HG03108 (cell line): ENCODE results near the gene MEX3B.

Experiments used
- ATAC-seq: cut with Tn5 transposase; IDR thresholded peaks from one replicate; pipeline ENCODE4 v1.9.1; 2021; ENCODE audit warnings: moderate library complexity; ENCODE audit not compliant: unreplicated experiment

MEX3B gene

DNA sequence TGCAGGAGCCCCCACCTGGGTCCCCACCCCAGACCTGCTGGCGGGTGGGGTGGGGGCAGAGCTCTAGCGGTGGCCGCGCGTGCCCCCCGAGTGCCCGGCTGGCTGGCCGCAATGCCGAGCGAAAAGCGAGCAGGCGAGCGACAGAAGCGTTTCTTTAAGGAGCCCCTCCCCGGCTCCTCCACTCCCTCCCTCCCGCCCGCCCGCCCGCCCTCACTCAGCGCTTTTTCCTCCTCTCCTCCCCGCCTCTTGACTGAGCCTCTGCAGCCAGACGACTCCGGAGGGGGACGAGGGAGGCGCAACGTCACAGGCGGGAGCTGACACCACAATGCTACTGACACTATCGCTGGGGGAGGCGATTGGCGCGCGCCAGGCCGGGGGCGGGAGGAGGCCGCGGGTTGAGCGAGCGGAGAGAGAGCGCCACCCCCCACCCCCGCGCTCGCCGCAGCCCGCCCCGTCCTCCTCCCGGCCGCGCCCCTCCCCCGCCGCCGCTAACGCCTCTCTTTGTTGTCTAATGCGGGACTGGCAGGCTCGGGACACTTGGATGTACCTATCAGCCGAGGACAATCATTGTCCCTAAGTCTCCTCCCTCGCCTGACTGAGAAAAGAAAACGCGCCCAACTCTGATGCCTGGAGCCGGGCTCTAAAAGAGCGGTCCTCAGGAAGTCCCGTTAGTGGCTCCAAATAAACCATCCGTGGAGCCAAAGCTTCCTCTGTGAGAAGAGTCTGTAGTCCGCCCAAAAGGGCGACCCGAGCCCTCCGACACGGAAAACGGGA lies at the start of gene MEX3B:
Gene MEX3B, minus strand, starts transcription at position 127 of the 774 bp plus-strand sequence. CDS start 313 bp downstream, outside the sequence.
- ATAC-seq, result peak; percentile 66

DNA sequence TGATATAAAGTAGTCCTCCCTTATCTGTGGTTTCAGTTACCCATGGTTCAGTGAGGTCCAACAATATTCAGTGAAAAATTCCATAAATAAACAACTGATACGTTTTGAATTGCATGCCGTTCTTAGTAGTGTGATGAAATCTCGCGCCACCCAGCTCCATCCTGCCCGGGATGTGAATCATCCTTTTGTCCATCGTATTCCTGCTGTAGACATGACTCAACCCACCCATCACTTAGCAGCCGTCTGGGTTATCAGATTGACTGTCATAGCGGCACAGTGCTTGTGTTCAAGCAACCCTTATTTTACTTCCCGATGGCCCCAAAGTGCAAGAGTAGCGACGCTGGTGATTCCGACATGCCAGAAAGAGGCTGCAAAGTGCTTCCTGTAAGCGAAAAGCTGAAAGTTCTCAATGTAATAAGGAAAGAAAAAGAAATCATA lies 48.0 kb upstream of the MEX3B start:
- ATAC-seq, result no peak

DNA sequence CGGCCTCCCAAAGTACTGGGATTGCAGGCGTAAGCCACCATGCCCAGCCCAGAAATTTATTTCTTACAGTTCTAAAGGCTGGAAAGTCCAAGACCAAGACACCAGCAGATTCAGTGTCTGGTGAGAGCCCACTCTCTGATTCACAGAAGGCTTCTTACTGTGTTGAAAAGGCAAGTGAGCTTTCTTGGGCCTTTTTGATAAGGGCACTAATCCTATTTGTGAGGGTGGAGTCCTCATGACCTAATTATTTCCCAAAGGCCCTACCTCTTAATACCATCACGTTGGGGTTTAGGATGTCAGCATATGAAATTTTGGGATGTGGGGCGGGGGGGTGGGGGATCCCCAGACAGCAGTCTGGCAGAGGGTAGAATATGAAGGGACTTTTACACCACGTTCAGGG lies 47.5 kb upstream of the MEX3B start:
- no peak for ATAC-seq

DNA sequence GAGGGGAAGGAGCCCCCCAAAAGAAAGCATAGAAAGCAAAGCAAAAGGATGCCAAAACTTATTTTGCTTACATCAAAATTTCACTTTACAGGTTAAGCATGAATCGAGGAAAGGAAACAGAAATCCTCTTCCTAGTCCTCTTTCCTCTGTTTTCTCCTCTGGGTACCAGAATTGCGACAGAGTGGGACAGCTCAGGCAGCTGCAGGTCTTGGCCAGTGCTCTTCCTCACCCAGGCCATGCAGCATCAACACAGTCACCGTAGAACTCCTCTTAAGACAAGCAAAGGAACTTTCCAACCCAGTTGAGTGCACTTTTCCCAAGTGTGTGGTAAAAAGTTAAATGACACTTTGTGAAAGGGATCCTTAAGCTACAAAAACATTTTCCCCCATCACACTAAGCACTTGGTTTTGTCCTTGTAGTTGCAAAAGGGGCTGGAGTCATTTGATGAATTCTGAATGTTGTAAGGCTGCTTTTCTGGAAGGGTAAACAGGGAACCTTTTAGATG lies 45.9 kb upstream of the MEX3B start:
- no peak for ATAC-seq

DNA sequence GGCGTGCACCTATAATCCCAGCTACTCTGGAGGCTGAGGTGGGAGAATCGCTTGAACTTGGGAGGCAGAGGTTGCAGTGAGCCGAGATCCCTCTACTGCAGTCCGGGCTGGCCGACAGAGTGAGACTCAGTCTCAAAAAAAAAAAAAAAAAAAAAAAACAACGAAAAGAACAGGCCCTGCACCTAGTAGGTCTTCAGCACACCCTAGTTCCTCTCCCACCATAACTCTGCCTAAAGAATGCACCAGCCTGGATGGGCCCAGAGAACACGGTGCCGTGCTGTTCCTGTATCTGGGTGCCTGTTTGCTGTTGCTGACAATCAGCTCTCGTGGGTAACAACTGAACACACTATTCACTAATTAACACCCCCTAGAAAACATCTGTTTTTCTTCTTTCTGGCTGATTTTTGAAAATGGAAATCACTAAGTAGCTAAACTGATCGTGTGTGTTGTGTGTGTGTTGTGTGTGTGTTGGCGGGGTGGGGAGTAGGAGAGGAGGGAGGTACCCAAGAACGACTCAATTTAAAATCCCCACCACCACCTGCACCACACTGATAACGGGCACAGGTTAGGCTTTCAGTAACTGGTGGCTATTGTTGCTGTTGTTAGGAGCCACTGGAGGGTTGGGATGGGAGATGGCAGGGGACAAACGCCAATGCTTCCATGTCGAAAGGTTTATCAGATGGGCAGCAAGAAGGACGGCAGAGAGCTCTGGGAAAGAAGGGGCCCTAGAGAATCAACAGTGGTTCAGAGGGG lies 40.6 kb upstream of the MEX3B start:
- ATAC-seq, result no peak

DNA sequence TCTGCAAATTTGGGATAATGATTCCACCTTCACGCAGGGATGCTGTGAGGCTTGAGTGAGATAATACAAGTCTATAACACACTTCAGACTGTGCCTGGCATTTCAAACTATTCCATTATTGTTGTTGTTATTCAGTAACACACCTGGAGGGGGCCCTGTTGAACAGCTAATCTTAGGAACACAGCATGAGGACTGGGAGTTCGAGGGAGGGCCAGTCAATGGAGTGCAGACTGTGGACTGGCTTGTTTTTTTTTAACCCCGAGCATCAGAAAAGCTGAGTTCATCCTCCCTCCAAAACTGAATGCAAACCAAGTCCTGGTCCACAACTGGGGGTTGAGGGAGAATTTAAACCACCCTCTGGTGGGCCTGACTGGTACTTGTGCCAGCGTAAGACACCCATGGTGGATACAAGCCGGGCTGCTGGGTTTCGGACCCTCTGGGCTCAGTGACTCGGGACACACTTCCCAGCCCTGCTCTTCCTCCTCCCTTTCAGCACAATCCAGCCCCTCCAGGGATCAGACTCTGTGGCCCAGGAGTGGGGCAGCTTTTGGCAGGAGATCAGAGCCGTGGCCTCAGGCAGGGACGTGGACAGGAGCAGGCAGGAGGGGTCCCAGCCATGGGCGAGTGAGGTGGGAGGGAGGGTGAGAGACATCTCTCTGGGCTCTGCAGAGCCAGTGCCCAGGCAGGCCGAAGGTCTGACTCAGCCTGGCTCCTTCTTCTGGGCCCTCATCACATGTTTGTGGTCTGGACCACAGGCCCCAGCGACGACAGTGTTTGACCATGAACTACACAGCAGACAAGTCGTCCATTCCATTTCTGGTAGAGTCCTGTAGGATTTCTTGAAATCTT lies 36.3 kb upstream of the MEX3B start:
- no peak for ATAC-seq

DNA sequence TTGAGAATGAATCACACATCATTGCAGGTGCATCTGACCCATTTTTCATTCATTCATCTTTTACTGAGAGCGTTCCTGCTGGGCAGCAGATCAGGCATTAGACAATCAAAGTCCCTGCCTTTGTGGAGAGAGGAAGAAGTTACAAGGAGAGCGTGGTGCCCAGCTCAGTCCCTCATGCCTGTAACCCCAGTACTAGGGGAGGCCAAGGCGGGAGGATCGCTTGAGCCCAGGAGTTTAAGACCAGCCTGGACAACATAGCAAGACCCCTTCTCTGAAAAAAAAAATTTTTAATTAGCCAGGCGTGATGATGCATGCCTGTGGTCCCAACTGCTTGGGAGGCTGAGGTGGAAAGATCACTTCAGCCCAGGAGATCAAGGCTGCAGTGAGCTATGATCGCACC lies 35.0 kb upstream of the MEX3B start:
- no peak for ATAC-seq

DNA sequence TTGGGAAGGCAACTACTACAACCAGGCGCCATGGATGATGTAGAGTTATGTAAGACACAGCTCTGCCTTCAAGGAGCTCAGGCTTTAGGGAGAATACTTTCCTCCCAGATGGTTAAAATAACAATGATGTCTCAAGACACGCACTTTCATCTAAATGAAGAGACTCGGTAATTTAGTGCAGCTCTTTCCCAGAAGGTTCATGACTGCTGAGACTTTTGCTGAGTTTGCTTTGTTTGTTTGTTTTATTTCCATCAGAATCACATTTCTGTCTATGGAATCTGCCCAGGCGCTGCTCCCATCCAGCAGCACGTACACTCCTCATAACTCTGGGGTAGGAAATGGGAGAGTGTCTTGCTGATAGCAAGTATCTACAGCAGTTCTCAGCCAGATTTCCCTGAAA lies 33.9 kb upstream of the MEX3B start:
- no peak for ATAC-seq

DNA sequence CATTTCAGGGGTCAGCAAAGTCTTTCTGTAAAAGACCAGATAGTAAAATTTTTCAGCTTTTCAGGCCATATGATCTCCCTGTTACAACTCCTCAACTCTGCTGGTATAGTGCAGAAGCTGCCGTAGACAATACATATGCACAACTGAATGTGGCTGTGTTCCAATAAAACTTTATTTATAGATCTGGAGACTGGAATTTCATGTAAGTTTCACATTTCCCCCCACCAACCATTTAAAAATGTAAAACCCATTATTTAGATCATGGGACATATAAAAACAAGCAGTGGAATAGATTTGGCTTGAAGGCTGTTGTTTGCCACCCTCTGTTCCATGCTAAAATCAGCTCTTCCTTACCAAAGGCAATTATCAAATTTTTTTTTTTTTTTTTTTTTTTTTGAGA lies 28.8 kb upstream of the MEX3B start:
- ATAC-seq, result no peak

DNA sequence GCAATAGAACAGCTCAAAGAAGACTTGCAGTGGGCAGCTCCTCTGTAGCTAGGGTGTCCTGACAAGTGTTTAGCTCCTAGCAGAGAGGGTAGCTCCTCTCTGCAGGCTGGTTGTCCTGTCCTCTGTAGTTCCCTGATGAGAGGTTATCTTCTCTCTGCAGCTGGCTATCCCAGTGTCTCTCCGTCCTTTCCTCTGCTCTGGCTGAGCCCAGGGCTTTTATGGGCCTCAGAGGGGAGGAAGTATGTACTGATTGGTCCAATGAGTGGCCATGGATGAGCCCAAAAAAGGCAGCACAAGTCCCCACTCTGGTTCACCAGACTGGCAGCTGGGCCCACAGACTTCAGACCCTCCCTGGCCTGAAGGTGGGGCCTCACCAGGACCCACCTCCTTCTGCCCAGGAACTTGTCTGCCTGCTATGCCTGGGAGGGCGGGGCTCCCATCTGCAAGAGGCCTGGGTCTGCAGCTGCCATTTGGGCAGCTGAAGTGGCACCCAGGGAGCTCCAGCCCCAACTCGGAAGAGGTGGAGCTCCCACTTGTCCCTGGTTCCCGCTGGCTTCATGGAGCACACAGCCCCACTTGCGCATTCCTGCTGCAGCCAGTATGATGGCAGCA lies 27.2 kb upstream of the MEX3B start:
- ATAC-seq, result no peak

DNA sequence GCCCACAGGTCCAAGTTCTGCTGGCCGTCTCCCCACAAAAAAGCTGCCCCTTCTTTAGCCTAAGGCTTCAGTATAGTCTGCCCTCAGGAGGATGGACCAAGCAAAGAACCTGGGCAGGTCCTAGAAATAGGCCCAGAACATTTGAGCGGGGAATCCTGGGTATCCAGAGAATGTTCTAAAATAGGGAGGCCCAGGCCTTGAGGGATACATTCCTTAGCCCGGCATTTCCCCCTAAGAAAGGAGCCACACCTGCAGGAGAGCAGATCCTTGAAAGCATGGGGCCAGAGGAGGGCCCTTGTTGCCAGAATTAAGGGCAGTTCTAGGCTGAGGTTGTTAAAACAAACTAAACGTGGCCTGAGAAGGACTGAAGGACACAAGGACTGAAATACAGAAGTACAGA lies 20.6 kb upstream of the MEX3B start:
- no peak for ATAC-seq

DNA sequence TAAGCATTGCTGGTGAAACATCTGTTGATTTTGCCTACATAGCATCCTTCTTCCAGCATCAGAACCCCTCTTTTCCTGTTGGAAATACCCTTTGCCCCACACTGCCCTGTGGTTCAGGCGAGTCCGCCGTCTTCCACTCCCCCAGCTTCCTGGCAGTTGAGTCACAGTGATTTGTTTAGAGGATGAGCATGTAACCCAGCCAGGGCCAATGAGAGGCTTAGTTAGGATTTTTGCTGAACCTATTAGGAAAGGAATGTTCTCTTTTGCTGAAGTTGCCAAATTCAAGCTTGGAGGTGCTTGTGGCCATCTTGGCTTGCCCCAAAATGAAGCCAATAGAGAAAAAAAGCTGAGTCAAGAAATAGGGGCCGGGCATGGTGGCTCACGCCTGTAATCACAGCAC lies 19.0 kb upstream of the MEX3B start:
- no peak for ATAC-seq

DNA sequence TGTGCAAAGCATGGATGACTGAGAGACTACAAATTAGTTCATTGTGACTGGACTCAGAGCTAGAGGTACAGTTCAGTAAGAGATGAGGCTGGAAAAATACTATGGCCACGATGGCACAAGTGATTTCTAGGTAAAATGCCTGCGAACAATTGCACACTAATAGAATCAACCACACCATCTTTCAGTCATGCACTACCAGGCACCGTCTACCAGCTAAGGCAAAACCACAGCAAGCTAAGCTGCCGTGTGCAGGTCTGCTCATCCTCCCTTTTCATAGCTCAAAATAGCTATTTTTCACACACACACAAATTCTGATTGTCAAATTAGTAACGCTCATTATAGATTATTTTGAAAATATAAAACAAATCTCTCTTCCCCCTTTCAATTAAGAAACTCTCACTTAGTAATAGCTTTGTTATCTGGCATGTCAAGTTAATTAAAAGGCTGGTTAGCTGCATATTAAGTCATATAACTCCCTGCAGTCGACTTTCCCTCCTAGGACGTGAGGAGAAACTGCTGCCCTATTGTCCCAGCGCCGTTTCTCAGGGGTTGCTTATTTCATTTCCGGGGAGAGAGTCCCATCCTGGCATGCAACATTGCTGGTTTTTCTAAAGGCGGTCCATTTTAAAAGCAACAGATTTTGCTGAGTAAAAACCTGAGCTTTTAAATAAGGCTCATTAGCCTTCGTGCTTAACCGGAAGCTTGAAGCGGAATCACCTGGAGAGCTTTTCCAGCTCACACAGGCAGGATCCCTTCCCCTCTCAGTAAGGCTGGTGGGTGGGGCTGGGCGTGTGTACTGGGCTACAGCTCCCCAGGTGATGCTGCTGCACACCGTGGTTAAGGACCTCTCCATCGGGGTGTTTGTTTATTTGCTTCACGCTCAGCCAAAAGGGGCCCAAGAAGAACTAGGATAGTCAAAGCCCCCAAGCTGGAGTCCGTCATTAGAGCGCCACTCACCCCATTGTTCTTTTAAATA lies 16.9 kb upstream of the MEX3B start:
- no peak for ATAC-seq

DNA sequence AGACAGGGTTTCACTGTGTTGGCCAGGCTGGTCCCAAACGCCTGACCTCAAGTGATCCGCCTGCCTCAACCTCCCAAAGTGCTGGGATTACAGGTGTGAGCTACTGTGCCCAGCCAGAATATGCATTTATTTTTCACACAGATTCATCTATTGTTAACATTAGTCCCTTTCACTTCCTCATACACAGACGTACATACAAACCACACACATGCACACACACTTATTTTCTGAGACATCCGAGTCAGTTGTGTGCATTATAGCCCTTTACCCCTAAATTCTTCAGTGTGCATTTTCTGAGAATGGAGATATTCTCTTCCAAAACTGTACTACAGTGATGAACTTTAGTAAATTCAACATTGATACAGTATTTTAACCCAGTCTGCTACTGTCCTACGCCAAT lies 15.0 kb upstream of the MEX3B start:
- no peak for ATAC-seq

DNA sequence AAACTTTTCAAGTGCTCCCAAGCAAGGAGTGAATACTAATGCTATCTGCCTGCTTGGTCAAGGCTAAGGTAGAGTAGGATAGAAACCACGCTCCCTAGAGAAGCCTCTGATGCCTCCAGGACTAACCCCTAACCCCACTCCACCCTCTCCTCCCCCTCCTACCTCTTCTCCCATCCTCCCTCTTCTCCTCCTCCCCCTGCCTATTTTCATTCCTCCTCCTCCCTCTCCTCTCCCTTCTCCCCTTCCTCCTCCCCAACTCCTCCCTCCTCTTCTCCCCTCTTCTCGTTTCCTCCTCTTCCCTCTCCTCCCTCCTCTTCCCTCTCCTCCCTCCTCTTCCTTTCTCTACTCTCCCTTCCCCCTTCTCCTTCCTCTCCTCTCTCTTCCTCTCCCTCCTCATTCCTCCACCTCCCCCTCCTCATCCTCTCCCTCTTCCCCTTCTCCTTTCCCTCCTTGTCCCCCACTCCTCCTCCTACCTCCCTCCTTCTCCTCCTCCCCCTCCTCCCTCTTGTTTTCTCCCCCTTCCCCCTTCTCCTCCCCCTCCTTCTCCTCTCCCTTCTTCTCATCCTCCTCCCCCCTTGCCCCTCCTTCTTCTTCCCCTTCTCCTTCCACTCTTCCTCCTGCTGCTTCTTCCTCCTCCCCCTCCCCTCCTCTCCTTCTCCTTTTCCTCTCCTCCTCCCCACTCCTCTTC lies 12.8 kb upstream of the MEX3B start:
- no peak for ATAC-seq

DNA sequence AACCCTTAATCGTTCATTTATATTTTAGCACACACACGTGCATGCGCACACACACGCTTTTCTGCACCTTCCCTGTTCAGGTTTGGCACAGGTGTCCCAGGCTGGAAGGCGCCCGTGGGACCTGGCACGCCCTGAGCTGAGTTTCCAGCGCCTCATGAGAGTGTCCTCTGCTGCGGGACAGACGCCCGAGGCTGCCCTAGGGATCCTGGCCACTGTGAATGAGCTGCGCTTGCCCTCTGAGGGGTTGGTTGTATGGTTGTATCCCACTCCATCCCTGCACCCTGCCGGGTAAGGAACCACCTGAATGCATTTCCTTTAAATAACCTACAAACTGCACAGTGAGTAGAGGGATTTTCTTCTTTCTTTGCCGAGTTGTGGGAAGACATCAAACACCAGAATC lies 12.2 kb upstream of the MEX3B start:
- no peak for ATAC-seq

DNA sequence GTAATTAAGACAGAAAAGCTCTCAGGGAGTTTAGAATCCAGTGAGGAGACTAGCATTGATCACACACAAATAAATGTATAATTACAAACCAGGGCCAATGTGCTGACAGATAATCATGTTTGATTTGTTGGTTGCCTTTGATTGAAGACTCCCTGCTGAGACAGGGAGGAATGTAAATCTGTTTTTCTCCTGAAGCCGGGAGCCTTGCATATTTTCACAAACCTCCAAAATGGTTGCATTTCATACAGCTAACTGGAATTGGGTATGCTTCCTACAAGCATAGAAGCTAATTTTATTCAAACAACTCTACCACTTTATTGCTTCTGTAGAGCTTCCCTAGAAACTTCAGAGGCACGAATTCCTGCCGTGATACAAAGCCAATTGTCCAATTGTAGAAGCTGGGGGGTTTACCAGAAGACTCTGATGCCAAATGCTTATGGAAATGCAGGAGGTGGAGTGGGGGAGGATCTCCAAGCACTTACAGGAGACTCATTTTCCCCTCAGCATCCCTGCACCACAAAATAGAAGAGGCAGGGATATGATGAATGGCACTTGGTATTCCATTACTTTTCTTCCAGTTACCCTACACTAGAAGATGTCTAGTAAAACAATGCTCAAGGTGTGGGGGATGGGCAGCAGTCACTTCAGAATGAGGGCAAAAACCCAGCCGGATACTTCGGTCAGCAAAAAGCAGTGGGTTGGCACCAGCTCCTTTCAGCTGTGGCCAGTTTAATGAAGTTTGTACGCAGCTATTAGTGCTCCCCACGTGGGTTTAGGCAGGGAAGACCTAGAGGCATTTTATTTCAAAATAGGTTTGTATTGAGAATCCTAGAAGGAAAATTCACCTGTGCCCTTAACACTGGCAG lies 11.4 kb upstream of the MEX3B start:
- ATAC-seq, result no peak

DNA sequence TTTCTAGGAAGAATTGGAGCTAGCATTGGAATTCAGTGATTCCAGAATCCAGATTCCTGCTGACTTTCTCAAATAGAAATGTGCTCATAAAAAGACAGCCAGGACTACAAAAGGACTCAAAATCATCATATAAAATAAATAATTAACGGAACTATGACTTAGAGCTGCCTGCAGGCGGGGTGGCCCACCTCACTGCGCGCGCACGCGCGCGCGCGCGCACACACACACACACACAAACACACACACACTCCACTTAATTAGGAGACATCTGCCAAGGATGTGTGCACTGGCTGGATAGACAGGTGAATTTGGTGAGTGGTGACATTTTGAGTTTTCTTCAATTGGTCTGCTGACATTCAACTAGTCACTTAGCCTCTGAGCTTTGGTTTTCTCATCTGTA lies 6.9 kb upstream of the MEX3B start:
- ATAC-seq, result no peak
